Measurements from ENCODE around the gene IL10RA. TPM values are rescaled to one million over a fixed set of nuclear protein-coding genes. Genes with fewer than 3 reads are reported as not detected.
A peak's percentile ranks its signal among the peaks of the same experiment; 100 is the strongest.

IL10RA gene
- total RNA-seq: 10 to 100 TPM in 2 of 10 donors, 1 to 10 TPM in 8; 2.5 to 29.9 (median 3.8) TPM
- 1 to 10 TPM; 2.0 to 4.0 TPM for polyA plus RNA-seq
- long read RNA-seq, donor 1, partial matches to known transcripts: 1 of 13 reads
- long read RNA-seq, donor 1, other reads (novel, unspliced or antisense): 6 of 13 reads
- long read RNA-seq, donor 2, transcript IL10RA-201 (7 exons, 3,695 nt): major isoform, 7 of 11 reads
- long read RNA-seq, donor 2, partial matches to known transcripts: 0 of 11 reads
- long read RNA-seq, donor 2, other reads (novel, unspliced or antisense): 2 of 11 reads
- long read RNA-seq, donor 3, partial matches to known transcripts: 0 of 1 reads
- long read RNA-seq, donor 3, other reads (novel, unspliced or antisense): 1 of 1 reads

GRCh38 chr11:117985953-117986887, at the start of gene IL10RA:
Gene IL10RA (plus strand): TSS chr11:117986394. CDS start chr11:117986468, 74 bp downstream.
- Histone ChIP-seq H3K27me3 (peaks cover 0 to 38% (median 10%) of the 10 kb centered on the region in 7 donors), H3K4me1 (peaks cover 0 to 31% (median 11%) of the 10 kb centered on the region in 9 donors), H3K36me3 (peaks cover 0 to 37% (median 0%) of the 10 kb centered on the region in 9 donors), H3K4me3 (peak within 1 kb of the TSS in 9 of 10 donors; percentile 42 to 84 (median 59)), H3K9me3 (peaks cover 0 to 6% (median 0%) of the 10 kb centered on the region in 11 donors), H3K27ac (peak within 1 kb of the TSS in 8 of 10 donors; percentile 38 to 98 (median 68))
- TF ChIP-seq, protein P1, sequence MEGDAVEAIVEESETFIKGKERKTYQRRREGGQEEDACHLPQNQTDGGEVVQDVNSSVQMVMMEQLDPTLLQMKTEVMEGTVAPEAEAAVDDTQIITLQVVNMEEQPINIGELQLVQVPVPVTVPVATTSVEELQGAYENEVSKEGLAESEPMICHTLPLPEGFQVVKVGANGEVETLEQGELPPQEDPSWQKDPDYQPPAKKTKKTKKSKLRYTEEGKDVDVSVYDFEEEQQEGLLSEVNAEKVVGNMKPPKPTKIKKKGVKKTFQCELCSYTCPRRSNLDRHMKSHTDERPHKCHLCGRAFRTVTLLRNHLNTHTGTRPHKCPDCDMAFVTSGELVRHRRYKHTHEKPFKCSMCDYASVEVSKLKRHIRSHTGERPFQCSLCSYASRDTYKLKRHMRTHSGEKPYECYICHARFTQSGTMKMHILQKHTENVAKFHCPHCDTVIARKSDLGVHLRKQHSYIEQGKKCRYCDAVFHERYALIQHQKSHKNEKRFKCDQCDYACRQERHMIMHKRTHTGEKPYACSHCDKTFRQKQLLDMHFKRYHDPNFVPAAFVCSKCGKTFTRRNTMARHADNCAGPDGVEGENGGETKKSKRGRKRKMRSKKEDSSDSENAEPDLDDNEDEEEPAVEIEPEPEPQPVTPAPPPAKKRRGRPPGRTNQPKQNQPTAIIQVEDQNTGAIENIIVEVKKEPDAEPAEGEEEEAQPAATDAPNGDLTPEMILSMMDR (IDR thresholded peaks at IDR 0.05): peak in 1 of 9 donors; percentile 12
- peak; percentile 74 to 88 for DNase-seq
- intact Hi-C loops (cut with DNase I): no loop called here
- peak; percentile 96 to 99 (median 96) for ATAC-seq
- 3 to 4% methylated on average over 64 to 71 of the region's 71 CpGs for WGBS, 2 donors

GRCh38 chr11:117936973-117937372, 49.2 kb upstream of the IL10RA start:
- 78 to 80% methylated on average over 6 of the region's 6 CpGs for WGBS, 2 donors
- intact Hi-C loops (cut with DNase I): no loop called here
- peaks cover 0 to 17% (median 0%) of the 10 kb centered on the region in 9 donors for H3K4me1 ChIP-seq
- no peaks in the 10 kb centered on the region for H3K36me3 ChIP-seq
- H3K4me3 ChIP-seq: no peak overlapping the region
- H3K27me3 ChIP-seq: no peaks in the 10 kb centered on the region
- TF ChIP-seq, protein P1 (IDR thresholded peaks at IDR 0.05): no peak
- ATAC-seq (no peak), DNase-seq (no peak)
- H3K27ac ChIP-seq: no peak overlapping the region
- H3K9me3 ChIP-seq: no peaks in the 10 kb centered on the region

DNA sequence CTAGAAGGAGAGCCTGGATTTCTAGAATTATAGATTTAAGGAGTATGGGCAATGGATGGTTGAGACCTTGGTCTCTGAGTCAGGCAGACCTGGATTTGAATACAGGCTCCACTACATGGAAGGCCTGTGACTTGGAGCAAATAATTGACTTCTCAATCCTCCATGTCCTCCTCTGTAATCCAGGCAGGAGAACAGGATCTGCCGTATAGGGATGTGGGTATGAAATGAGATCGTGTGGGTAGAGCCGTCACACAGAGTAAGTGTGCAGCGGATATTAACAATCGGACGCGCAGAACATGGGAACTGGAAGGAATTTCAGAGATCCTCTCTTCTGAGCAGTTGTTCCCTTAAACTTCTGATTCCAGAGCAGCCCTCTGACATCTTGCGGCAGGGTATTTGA, 45.5 kb upstream of the IL10RA start:
- Histone ChIP-seq H3K27ac (no peak overlapping the region), H3K36me3 (no peaks in the 10 kb centered on the region), H3K27me3 (no peaks in the 10 kb centered on the region), H3K9me3 (peaks cover 0 to 17% (median 0%) of the 10 kb centered on the region in 11 donors), H3K4me3 (no peak overlapping the region), H3K4me1 (peaks cover 0 to 15% (median 12%) of the 10 kb centered on the region in 9 donors)
- no peak for ATAC-seq
- no peak for DNase-seq
- TF ChIP-seq, protein P1 (IDR thresholded peaks at IDR 0.05): no peak
- intact Hi-C loops (cut with DNase I): loop anchor here in 4 of 10 donors (5.0 to 10.0 kb wide), 4 partner anchors 33 to 516 kb away; no protein-coding TSS in a partner anchor
- 97 to 98% methylated on average over 8 of the region's 8 CpGs for WGBS, 2 donors

GRCh38 chr11:117941163-117941707, 45.0 kb upstream of the IL10RA start:
- no peak for ATAC-seq
- DNase-seq: no peak
- H3K36me3 ChIP-seq: no peaks in the 10 kb centered on the region
- TF ChIP-seq, protein P1 (IDR thresholded peaks at IDR 0.05): no peak
- peaks cover 0 to 18% (median 13%) of the 10 kb centered on the region in 9 donors for H3K4me1 ChIP-seq
- no peak overlapping the region for H3K4me3 ChIP-seq
- no peak overlapping the region for H3K27ac ChIP-seq
- intact Hi-C loops (cut with DNase I): loop anchor here in 4 of 10 donors (5.0 to 10.0 kb wide), 4 partner anchors 34 to 516 kb away; no protein-coding TSS in a partner anchor
- H3K27me3 ChIP-seq: no peaks in the 10 kb centered on the region
- WGBS, 2 donors: 91 to 96% methylated on average over 4 of the region's 4 CpGs
- H3K9me3 ChIP-seq: peaks cover 0 to 17% (median 0%) of the 10 kb centered on the region in 11 donors

All from heart right ventricle (tissue), 16 donors.